Activated CD4-positive, alpha-beta T cell treated with anti-CD3 and anti-CD28 coated beads, Interleukin-2, amount 50 U/mL, for 48 hours (primary cell): ENCODE measurements around the gene WDR81.
A peak's percentile ranks its signal among the peaks of the same experiment; 100 is the strongest.
"Not testable (repeated sequence)": the region's sequence is repeated elsewhere in the genome, so short reads cannot be mapped to it uniquely, and the experiment has no call there.

Experiments
- DNase-seq, 2 experiments: peaks; one replicate each; pipeline ENCODE4 v3.0.0-alpha.2; 2020

The WDR81 gene

DNA sequence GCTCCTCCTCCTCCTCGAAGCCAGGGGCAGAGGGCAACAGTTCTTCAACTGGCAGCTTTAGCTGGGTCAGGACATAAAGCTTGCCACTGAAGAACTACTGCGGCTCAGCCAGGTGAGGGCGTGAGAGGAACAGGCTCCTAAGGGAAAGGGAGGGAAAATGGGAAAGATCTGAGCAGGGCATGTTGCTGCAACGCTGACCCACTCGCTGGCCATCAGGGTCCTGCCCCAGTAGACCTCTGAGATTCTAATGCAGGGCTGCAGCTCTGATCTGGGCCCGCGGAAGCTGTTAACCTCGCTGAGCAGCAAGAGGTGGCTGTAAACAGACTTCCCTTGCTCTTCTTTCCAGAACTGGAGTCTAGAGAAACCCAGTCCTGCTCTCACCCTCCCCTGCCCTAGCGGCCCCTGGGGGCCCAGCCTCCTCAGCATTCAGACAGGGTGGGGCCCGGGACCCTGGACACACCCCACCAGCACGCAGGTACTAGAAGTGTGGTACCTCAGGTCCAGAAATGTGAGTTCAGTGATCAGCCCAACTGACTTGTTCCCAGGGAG lies 10.6 kb upstream of the WDR81 start:
- no peak for DNase-seq

DNA sequence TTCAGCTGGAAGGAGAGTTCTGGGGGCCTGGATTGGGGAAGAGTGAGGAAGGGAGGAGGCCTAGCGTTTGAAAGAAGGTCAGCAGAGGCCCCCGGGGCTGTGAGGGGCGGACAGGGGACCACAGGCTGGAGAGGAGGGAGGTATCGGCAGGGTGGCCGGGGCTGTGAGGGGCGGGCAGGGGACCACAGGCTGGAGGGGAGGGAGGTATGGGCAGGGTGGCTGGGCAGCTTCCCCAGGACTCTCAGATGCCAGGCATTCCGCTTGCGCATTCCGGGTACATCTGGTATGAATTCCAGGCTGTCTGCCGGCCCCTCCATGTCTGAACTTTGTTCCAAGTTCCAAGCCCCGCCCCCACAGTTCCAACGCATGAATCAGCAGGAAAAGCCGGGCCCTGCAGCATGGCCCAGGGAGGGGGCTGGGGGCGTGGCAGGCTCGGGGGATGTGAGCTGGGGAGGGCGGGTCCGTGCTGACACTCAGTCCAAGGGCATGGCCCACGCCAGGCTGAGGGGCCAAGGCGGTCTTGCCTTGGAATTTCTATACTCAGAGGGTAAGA lies 10.0 kb upstream of the WDR81 start:
- no peak for DNase-seq

DNA sequence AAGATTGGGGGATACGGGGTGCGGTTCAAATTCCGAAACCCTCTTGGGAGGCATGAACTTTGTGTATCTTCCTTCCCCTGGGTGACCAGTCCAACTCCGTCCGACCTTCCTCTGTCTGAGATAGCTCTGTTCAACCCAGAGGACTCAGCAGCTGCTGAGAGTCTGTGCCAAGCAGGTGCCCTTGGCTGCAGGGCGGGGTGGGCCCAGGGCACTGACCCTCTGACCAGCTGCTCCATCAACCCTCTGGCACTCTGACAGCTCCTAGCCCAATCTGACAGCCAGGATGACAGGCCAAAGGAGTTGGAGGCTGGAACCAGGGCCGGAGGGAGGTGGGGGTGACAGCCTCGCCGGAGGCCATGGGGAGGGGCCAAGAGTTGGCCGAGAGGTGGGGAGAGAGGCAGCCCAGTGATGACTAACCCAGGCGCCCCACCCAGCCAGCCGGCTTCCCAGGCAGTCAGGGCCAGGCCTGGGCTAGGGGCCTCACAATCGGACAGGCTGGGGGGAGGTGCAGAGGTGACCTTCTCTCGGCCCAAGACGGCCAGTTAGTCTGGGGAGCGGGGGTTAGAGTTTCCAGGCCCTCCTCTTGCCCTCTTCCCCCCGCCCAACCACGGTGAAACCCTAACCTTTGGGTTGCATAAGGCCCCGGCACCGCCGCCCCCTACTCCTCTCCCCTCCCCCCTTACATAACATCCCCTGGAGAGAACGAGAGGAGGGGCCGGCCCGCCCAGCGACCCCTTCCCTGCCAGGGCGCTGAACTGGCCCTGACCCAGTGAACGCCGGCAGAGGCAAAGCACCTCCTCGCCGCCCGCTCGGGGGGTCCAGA lies 9.3 kb upstream of the WDR81 start:
- peak; percentile 51 to 56 for DNase-seq

DNA sequence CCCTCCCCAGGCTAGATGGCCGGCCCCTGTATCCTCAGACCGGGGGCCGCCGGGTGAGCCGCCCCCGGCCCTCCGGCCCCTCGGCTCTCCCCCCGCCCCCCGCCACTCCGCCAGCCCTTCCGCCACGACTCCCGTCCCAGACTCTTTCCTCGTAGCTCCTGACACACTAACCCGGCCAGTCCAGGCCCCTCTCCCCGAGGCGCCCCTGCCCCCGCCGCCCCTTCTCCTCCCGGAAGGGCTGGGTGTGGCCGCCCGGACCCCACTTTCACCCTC lies 8.8 kb upstream of the WDR81 start:
- no peak for DNase-seq

DNA sequence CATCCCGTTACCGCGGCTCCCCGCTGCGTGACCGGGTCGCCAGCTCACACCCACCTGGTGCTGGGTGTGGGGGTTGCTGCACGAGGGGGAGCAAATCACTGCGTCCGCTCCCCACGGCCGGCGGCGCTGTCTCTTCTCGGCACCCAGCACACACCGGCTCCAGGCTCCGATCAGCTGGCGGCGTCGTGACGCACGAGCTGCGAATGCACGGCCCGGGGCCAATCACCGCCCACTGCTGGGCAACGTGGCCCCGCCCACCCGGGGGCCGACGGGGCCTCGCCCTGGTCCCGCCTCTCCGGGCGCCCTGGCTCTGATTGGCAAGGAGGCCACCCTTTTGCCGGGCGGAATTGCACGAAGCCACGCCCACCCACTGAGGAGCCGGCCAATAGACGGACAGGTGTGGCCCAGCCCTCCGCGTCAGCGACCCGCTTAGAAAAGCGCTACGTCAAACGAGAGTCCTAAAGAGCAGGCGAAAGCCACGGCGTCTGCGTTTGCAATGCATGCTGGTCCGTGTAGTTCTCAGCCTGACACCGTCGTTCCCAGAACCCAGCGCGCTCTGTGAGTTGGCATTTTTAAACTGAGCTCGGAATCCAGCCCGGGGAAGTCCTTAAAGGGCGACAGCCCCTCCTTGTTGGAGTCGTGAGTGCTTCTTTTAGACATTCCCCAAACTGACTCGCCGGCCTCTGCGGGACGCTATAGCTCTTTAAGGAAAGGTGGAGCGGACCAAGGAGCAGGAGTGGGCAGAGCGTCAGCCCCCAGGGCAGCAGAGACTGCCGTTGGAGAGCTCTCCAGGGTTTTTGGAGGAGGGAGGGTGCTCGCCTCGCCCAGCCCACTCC lies 8.2 kb upstream of the WDR81 start:
- DNase-seq = peak; percentile 100

DNA sequence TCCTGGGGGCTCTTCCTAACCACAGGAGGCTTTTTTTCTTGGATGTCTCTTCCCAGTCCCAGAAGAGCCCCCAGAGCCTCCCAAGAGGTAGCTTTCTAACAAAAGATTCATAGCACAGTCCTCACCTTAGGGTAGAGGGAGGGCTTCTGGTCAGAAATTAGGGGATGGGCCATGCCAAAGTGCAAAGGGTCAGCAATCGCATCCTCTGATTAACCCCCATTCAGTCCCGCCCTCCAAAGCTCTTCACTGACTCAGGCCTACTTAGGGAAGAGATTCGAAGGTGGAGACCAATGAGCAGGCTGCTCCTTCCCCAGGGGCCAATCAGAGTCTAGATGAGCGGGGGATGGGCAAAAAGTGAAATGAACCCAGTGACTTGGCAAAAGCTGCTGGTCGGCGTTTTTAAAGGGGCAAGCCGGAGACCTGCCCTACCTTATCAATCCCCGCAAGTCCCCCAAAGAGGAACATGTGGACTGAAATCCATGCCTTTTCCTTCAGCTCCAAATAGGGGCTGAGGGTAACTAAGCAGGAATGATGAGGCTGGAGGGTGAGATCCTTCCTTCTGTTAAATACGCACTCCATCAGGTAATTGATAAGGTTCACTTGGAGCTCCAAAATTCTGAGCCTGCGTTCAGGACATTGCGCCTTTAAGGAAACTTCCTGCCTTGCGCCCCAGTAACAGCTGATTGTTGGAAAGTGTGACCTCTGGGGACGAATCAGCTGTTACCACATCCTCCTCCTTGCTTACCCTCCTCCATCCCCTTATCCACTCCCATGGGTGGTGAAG lies 7.4 kb upstream of the WDR81 start:
- DNase-seq = peak; percentile 83 to 90

DNA sequence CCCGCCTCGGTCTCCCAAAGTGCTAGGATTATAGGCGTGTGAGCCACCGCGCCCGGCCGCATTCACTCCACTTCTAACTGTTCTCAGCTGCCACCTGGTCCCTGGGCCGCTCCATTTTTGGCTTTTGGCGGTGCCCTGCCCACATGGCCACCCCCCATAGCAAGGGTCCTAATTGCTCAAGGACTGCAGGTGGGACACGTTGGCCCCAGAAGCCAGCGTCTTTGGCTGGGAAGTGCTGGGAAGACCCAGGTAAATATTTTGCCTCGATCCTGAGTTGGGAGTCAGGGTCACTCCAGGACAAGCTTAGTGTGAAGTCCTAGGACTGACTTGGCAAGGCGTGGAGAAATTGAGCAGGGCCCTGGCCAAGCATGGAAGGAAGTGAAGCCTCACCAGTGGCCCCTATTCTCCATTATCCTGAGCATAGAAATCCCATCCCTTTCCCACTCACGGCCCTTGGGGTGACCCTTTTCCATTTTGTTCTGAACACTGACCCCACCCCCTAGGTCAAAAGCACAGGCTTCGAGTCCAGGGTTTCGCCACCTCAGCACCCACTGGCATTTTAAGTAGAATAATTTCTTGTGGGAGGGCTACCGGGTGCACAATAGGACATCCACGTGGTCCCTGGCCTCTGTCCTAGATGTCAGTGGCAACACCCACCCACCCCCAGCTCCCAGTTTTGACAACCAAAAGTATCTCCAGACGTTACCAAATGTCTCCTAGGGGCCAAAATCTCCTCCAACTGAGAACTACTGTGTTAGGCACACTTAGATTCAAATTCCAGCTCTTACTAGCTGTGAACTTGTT lies 5.9 kb upstream of the WDR81 start:
- no peak for DNase-seq

DNA sequence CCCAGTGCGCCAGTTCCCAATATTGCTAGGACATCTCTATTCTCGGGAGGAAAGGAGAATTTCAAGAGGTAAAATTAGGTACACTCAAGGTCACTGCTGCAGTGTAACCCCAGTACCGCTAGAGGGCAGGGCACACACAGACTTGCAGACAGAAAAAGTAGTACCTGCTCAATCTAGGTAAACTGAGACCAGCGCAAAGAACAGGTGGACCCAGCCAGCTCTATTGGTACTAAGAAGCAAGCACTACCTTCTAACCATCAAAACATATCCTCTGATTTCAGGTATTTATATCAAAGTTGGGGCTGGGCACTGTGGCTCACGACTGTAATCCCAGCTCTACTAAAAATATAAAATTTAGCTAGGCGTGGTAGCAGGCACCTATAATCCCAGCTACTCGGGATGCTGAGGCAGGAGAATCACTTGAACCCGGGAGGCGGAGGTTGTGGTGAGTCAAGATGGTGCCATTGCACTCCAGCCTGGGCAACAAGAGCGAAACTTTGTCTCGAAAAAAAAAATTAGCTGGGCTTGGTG lies 3.6 kb upstream of the WDR81 start:
- peak; percentile 79 to 83 for DNase-seq

DNA sequence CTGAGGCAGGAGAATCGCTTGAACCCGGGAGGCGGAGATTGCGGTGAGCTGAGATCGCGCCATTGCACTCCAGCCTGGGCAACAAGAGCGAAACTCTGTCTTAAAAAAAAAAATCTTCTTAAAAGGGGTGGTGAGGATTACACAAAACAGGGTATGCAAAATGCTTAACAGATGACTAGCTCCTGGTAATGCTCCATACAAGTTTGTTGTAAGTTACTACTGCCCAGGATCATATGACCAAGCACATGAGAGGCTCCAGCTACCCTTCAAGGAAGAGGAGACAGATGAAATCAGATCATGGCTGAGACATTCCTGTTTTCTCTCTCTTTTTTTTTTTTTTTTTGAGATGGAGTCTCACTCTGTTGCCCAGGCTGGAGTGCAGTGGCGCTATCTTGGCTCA lies 2.5 kb upstream of the WDR81 start:
- DNase-seq = not testable (repeated sequence)

DNA sequence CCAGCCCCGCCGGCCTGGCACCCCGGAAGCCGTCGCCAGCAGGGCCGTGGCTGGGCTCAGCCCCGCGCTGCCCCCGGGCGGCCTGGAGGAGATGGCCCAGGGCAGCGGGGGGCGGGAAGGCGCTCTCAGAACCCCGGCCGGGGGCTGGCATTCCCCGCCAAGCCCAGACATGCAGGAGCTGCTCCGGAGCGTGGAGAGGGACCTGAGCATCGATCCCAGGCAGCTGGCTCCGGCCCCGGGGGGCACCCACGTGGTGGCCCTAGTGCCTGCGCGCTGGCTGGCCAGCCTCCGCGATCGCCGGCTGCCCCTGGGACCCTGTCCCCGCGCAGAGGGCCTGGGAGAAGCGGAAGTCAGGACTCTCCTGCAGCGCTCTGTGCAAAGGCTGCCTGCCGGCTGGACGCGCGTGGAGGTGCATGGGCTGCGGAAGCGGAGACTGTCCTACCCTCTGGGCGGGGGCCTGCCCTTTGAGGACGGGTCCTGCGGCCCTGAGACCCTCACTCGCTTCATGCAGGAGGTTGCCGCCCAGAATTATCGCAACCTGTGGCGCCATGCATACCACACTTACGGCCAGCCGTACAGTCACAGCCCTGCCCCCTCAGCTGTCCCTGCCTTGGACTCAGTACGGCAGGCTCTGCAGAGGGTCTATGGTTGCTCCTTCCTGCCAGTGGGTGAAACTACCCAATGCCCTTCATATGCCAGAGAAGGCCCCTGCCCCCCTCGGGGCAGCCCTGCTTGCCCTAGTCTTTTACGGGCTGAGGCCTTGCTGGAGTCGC lies 551 bp downstream of the WDR81 start:
- peak in 1 of 2 experiments; percentile 36 for DNase-seq

DNA sequence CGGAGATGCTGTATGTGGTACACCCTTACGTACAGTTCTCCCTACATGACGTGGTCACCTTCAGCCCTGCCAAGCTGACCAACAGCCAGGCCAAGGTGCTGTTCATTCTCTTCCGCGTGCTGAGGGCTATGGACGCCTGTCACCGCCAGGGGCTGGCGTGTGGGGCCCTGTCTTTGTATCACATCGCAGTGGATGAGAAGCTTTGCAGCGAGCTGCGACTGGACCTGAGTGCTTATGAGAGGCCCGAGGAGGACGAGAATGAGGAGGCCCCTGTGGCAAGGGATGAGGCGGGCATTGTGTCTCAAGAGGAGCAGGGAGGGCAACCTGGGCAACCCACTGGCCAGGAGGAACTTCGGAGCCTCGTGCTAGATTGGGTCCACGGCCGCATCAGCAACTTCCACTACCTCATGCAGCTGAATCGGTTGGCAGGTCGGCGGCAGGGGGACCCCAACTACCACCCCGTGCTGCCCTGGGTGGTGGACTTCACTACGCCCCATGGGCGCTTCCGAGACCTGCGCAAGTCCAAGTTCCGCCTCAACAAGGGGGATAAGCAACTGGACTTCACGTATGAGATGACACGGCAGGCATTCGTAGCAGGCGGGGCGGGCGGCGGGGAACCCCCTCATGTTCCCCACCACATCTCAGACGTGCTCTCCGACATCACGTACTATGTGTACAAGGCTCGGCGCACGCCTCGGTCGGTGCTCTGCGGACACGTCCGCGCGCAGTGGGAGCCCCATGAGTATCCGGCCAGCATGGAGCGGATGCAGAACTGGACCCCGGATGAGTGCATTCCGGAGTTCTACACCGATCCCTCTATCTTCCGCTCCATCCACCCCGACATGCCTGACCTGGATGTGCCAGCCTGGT lies 1.4 kb downstream of the WDR81 start:
- no peak for DNase-seq

DNA sequence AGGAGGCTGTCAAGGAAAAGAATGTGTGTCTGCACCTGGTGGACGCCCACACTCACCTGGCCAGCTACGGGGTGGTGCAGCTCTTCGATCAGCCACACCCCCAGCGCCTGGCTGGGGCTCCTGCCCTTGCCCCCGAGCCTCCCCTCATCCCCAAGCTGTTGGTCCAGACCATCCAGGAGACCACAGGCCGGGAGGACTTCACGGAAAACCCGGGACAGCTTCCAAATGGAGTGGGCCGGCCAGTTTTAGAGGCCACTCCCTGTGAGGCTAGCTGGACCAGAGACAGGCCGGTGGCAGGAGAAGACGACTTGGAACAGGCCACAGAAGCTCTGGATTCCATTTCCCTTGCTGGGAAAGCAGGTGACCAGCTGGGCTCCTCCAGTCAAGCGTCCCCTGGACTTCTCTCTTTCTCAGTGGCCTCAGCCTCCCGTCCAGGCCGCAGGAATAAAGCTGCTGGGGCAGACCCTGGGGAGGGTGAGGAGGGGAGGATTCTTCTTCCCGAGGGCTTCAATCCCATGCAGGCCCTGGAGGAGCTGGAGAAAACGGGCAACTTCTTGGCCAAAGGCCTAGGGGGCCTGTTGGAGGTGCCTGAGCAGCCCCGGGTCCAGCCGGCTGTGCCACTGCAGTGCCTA lies 2.2 kb downstream of the WDR81 start:
- no peak for DNase-seq

DNA sequence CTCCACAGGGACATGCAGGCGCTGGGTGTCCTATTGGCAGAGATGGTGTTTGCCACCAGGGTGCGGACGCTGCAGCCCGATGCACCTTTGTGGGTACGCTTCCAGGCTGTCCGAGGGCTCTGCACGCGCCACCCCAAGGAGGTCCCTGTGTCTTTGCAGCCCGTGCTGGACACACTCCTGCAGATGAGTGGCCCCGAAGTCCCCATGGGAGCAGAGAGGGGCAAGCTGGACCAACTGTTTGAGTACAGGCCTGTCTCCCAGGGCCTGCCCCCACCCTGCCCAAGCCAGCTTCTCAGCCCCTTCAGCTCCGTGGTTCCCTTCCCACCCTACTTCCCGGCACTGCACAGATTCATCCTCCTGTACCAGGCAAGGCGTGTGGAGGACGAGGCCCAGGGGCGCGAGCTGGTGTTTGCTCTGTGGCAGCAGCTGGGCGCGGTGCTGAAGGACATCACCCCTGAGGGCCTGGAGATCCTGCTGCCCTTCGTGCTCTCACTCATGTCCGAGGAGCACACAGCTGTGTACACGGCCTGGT lies 2.8 kb downstream of the WDR81 start:
- DNase-seq = no peak

DNA sequence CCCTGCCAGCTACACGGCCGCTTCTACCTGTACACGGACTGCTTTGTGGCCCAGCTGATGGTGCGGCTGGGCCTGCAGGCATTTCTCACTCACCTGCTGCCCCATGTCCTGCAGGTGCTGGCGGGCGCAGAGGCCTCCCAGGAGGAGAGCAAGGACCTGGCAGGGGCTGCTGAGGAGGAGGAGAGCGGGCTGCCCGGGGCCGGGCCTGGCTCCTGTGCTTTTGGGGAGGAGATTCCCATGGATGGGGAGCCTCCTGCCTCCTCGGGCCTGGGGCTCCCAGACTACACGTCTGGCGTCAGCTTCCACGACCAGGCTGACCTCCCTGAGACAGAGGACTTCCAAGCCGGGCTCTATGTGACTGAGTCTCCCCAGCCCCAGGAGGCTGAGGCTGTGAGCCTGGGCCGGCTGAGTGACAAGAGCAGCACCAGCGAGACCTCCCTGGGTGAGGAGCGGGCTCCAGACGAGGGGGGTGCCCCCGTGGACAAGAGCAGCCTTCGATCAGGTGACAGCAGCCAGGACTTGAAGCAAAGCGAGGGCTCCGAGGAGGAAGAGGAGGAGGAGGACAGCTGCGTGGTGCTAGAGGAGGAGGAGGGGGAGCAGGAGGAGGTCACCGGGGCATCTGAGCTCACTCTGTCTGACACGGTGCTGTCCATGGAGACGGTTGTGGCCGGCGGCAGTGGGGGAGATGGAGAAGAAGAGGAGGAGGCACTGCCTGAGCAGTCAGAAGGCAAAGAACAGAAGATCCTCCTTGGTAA lies 3.5 kb downstream of the WDR81 start:
- no peak for DNase-seq

DNA sequence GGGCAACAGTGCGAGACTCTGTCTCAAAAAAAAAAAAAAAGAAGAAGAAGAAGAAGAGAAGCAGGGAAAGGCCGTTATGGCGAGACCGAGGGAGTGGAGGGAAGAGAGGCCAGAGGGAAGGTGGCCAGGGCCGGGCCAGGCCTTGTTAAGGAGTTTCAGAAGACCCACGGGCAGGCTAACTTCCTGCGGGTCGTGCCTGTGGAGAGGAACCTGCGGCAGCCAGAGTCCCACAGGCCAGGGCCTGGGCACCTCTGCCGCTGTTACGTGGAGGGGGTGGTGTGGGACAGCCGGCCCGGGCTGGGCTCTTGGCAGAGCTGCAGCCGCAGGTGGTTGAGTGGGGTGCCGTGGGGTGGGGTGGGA lies 5.4 kb downstream of the WDR81 start:
- DNase-seq = no peak

DNA sequence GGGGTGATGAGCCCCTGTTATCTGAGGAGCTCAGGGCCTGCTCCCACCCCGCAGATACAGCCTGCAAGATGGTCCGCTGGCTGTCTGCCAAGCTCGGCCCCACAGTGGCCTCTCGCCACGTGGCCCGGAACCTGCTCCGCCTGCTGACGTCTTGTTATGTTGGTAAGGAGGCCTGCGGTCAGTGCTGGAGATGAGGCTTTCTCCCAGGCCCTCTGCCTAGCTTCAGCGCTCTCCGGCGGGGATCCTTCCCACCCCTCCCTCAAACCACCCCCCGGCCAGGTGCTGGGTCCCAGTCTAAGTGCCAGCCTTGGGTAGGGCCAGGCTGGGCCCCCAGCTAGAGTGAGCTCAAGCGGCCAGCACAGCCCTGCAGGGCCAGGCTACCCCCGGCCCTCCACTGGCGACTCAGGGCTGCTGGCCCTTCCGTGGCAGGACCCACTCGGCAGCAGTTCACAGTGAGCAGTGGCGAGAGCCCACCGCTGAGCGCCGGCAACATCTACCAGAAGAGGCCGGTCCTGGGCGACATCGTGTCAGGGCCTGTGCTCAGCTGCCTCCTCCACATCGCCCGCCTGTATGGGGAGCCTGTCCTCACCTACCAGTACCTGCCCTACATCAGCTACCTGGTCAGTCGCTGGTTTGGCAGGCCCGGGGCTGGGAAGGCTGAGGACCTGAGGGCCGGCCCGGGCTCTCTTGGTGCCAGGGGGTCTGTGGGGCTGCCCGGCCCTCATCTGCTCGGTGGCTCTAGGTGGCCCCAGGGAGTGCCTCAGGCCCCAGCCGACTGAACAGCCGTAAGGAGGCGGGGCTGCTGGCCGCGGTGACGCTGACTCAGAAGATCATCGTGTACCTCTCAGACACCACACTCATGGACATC lies 6.1 kb downstream of the WDR81 start:
- DNase-seq = no peak

DNA sequence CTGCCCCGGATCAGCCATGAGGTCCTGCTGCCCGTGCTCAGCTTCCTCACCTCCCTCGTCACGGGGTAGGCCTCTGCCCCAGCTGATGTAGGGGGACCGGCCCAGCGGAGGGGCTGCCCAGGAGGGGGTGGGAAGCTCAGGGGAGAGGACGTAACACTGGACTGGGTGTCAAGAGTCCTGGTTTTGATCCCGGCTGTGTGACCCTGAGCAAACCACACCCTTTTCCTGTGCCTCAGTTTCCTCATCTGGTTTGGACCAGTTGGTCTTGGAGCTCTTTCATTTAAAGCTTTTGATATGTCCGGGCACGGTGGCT lies 6.6 kb downstream of the WDR81 start:
- DNase-seq = no peak
